HL-60 (cell line): ENCODE data around the gene ATP8B4.

Experiments
- DNase-seq, 2 experiments: peaks; one replicate each; pipeline ENCODE4 v3.0.0-alpha.2; 2010 to 2020; ENCODE audit warnings: low read depth in 1 of 2, low spot score in 1 of 2
- H3K27ac ChIP-seq: fragments of 250-450 bp; sonication (Bioruptor Pico); replicated peaks from 2 replicates; pipeline ENCODE4 v1.5.1; 2020; ENCODE audit warnings: mild to moderate bottlenecking, moderate library complexity
- H3K27me3 ChIP-seq: fragments of 250-450 bp; sonication (Bioruptor Pico); 2 replicates; pipeline ENCODE4 v1.5.1; 2021; ENCODE audit warnings: mild to moderate bottlenecking, moderate library complexity; ENCODE audit not compliant: insufficient read depth, poor library complexity, severe bottlenecking
- H3K4me3 ChIP-seq: replicated peaks from 2 replicates; pipeline ENCODE4 v1.5.1; 2011; ENCODE audit warnings: mild to moderate bottlenecking, control low read depth, low read length; ENCODE audit not compliant: insufficient read depth
- CTCF ChIP-seq: IDR thresholded peaks from one replicate; pipeline ENCODE4 v1.5.1; 2011; ENCODE audit warnings: low read length, control low read depth, inconsistent platforms; ENCODE audit not compliant: insufficient read depth
- GABPA ChIP-seq: IDR thresholded peaks from 2 replicates; pipeline ENCODE4 v1.6.1; 2012; ENCODE audit warnings: low read depth
- POLR2AphosphoS5 ChIP-seq: IDR thresholded peaks from 2 replicates; pipeline ENCODE4 v1.6.1; 2012; ENCODE audit warnings: low read depth
- SPI1 ChIP-seq: IDR thresholded peaks from 2 replicates; pipeline ENCODE4 v1.6.1; 2012; ENCODE audit warnings: low read depth, mild to moderate bottlenecking, borderline replicate concordance
- TF ChIP-seq, protein P1 (sequence below): IDR thresholded peaks from 2 replicates; pipeline ENCODE4 v1.6.1; 2012; ENCODE audit warnings: low read depth; ENCODE audit not compliant: insufficient replicate concordance

The ATP8B4 gene

DNA sequence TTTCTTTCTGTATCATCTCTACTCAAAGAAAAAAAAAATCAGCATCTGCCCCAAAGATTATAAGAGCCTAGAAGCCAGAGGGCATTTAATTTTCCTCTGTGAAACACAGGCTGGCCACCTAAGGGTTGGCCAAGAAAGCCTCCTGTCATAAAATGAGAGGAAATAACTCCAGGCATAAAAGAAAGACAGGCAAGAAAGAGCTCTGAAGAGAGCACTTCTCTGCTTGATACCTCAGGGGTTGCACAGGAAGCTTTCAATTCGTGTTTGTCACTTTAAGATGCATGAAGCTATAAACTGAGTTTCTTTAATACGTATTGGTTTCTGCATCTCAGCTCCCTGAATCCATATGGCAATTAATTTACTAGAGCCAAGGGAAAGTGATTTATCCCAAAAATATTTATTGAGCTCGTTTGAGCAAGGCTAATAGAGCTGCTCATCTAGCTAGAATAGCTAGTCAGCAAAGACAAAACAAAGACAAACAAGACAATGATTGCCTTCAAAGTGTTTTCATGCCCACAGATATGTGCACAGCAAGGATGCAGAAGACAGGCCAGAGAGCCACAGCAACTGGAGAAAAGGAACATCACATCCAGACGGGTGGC, 35.5 kb downstream of the ATP8B4 start:
- H3K27ac ChIP-seq: no peak overlapping the region
- H3K27me3 ChIP-seq: no peaks in the 10 kb centered on the region
- DNase-seq: no peak
- TF ChIP-seq POLR2AphosphoS5 (no peak), CTCF (no peak), GABPA (no peak), SPI1 (no peak)
- TF ChIP-seq, protein P1, sequence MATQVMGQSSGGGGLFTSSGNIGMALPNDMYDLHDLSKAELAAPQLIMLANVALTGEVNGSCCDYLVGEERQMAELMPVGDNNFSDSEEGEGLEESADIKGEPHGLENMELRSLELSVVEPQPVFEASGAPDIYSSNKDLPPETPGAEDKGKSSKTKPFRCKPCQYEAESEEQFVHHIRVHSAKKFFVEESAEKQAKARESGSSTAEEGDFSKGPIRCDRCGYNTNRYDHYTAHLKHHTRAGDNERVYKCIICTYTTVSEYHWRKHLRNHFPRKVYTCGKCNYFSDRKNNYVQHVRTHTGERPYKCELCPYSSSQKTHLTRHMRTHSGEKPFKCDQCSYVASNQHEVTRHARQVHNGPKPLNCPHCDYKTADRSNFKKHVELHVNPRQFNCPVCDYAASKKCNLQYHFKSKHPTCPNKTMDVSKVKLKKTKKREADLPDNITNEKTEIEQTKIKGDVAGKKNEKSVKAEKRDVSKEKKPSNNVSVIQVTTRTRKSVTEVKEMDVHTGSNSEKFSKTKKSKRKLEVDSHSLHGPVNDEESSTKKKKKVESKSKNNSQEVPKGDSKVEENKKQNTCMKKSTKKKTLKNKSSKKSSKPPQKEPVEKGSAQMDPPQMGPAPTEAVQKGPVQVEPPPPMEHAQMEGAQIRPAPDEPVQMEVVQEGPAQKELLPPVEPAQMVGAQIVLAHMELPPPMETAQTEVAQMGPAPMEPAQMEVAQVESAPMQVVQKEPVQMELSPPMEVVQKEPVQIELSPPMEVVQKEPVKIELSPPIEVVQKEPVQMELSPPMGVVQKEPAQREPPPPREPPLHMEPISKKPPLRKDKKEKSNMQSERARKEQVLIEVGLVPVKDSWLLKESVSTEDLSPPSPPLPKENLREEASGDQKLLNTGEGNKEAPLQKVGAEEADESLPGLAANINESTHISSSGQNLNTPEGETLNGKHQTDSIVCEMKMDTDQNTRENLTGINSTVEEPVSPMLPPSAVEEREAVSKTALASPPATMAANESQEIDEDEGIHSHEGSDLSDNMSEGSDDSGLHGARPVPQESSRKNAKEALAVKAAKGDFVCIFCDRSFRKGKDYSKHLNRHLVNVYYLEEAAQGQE: no peak
- no peak overlapping the region for H3K4me3 ChIP-seq

- DNase-seq: no peak
- TF ChIP-seq GABPA (no peak), SPI1 (no peak), CTCF (no peak), POLR2AphosphoS5 (no peak)
- TF ChIP-seq, protein P1: no peak
- H3K27me3 ChIP-seq: no peaks in the 10 kb centered on the region
- no peak overlapping the region for H3K4me3 ChIP-seq
- H3K27ac ChIP-seq: no peak overlapping the region; the same call in 1 of the 2 replicates
Observed at GRCh38 chr15:50082066-50082465, 37.0 kb downstream of the ATP8B4 start.

GRCh38 chr15:50077651-50078050, 41.4 kb downstream of the ATP8B4 start:
- TF ChIP-seq CTCF (no peak), GABPA (no peak), POLR2AphosphoS5 (no peak), SPI1 (no peak)
- no peak for DNase-seq
- no peak overlapping the region for H3K27ac ChIP-seq
- H3K4me3 ChIP-seq: no peak overlapping the region
- H3K27me3 ChIP-seq: no peaks in the 10 kb centered on the region

DNA sequence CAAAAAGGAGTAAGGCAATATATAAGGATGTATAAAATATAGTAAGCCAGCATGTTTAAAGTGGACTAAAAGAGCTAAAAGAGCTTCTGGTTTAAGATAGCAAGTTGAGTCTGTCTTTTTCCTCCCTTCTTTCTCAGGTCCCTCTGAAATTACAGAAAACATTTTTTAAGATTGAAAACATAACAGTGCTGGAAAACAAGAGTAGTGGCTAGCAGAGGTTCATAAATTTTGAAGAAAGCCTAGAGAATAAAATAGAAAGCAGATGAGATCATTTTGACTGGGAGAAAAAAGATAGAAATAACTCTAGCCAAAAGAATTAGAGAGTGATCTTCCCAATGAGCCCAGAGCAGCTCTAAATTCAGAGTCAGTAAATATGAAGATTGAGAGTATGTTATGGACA, 41.9 kb downstream of the ATP8B4 start:
- H3K4me3 ChIP-seq: no peak overlapping the region
- H3K27me3 ChIP-seq: no peaks in the 10 kb centered on the region
- no peak for DNase-seq
- TF ChIP-seq GABPA (no peak), CTCF (no peak), POLR2AphosphoS5 (no peak), SPI1 (no peak)
- TF ChIP-seq, protein P1: no peak
- no peak overlapping the region for H3K27ac ChIP-seq
